Neural progenitor cell (in vitro differentiated cells): ENCODE results near the gene HDDC3. TPM values are rescaled to one million over a fixed set of nuclear protein-coding genes. Genes with fewer than 3 reads are reported as not detected.

Source experiments
- DNase-seq: peaks from one replicate; pipeline ENCODE4 v3.0.0-alpha.2; 2016; ENCODE audit warnings: low spot score
- H2AFZ ChIP-seq: fragments of 200-600 bp; sonication (generic); replicated peaks from 2 replicates; pipeline ENCODE4 v1.6.1; 2016; ENCODE audit warnings: antibody characterized with exemption
- H3F3A ChIP-seq: fragments of 200-600 bp; sonication (generic); 2 replicates; pipeline ENCODE4 v1.6.1; 2016; ENCODE audit warnings: antibody characterized with exemption, low read depth
- H3K27ac ChIP-seq: fragments of 200-600 bp; sonication (generic); 2 replicates; pipeline ENCODE4 v1.5.1; 2016; ENCODE audit warnings: mild to moderate bottlenecking
- H3K27me3 ChIP-seq: fragments of 200-600 bp; sonication (generic); 2 replicates; pipeline ENCODE4 v1.6.1; 2016; ENCODE audit warnings: mild to moderate bottlenecking, moderate library complexity
- H3K36me3 ChIP-seq: fragments of 200-600 bp; sonication (generic); 2 replicates; pipeline ENCODE4 v1.5.1; 2016
- H3K4me1 ChIP-seq: fragments of 200-600 bp; sonication (generic); 2 replicates; pipeline ENCODE4 v1.6.1; 2016; ENCODE audit warnings: mixed run types
- H3K4me2 ChIP-seq: fragments of 200-600 bp; sonication (generic); 2 replicates; pipeline ENCODE4 v1.6.1; 2016
- H3K4me3 ChIP-seq: fragments of 200-600 bp; sonication (generic); 2 replicates; pipeline ENCODE4 v1.5.1; 2016
- H3K79me2 ChIP-seq: fragments of 200-600 bp; sonication (generic); 2 replicates; pipeline ENCODE4 v1.6.1; 2016; ENCODE audit warnings: low read depth
- H3K9ac ChIP-seq: fragments of 200-600 bp; sonication (generic); 2 replicates; pipeline ENCODE4 v1.6.1; 2016
- H3K9me3 ChIP-seq: fragments of 200-600 bp; sonication (generic); 2 replicates; pipeline ENCODE4 v1.5.1; 2016; ENCODE audit warnings: low read depth
- H4K20me1 ChIP-seq: fragments of 200-600 bp; sonication (generic); 2 replicates; pipeline ENCODE4 v1.6.1; 2016; ENCODE audit warnings: low read depth
- H3K27ac Mint-ChIP-seq: 3 replicates; pipeline ENCODE4 v1.8.0; 2021; ENCODE audit warnings: mixed read lengths
- H3K27me3 Mint-ChIP-seq: 2 replicates; pipeline ENCODE4 v1.8.0; 2022; ENCODE audit warnings: low read depth, mild to moderate bottlenecking, inconsistent platforms, moderate library complexity, mixed read lengths; ENCODE audit not compliant: insufficient read depth
- H3K36me3 Mint-ChIP-seq: 3 replicates; pipeline ENCODE4 v1.8.0; 2021; ENCODE audit warnings: mixed read lengths
- H3K4me1 Mint-ChIP-seq: 3 replicates; pipeline ENCODE4 v1.8.0; 2021; ENCODE audit warnings: mixed read lengths
- H3K4me3 Mint-ChIP-seq: 3 replicates; pipeline ENCODE4 v1.8.0; 2021; ENCODE audit warnings: mild to moderate bottlenecking, moderate library complexity, mixed read lengths
- H3K9me3 Mint-ChIP-seq: 3 replicates; pipeline ENCODE4 v1.8.0; 2020; ENCODE audit warnings: mixed read lengths
- CTCF ChIP-seq: fragments of 200-600 bp; sonication (generic); IDR thresholded peaks from 2 replicates; pipeline ENCODE4 v1.5.1; 2017; ENCODE audit warnings: antibody characterized with exemption, mild to moderate bottlenecking
- EZH2 ChIP-seq: fragments of 200-600 bp; sonication (generic); IDR thresholded peaks from 2 replicates; pipeline ENCODE4 v1.6.1; 2017; ENCODE audit warnings: antibody characterized with exemption, mild to moderate bottlenecking, moderate library complexity
- EZH2phosphoT487 ChIP-seq: fragments of 200-600 bp; sonication (generic); IDR thresholded peaks from 2 replicates; pipeline ENCODE4 v1.6.1; 2017; ENCODE audit warnings: antibody characterized with exemption
- total RNA-seq: library from RNA; depleted of rRNA; stranded (reverse); fragments of >200 nt; gene quantifications from 2 replicates; pipeline ENCODE4 v1.2.3, GENCODE V29; 2015; ENCODE audit warnings: low replicate concordance

HDDC3 gene
- total RNA-seq, 1 donor from 2014 or later, result 20.4 TPM

GRCh38 chr15:90886291-90886614 lies 46.1 kb downstream of the HDDC3 start:
- Histone ChIP-seq H3F3A (peaks cover 16% of the 10 kb centered on the region), H3K9ac (no peak overlapping the region), H4K20me1 (no peaks in the 10 kb centered on the region), H3K4me3 (no peak overlapping the region), H3K36me3 (no peaks in the 10 kb centered on the region), H3K4me2 (no peak overlapping the region), H3K27me3 (no peaks in the 10 kb centered on the region), H3K27ac (no peak overlapping the region), H3K4me1 (peaks cover 13% of the 10 kb centered on the region), H2AFZ (no peak overlapping the region), H3K9me3 (no peaks in the 10 kb centered on the region), H3K79me2 (no peaks in the 10 kb centered on the region)
- Mint-ChIP-seq H3K9me3 (no peaks in the 10 kb centered on the region), H3K4me1 (peaks cover 17% of the 10 kb centered on the region), H3K36me3 (no peaks in the 10 kb centered on the region), H3K4me3 (no peak overlapping the region), H3K27ac (no peak overlapping the region), H3K27me3 (peaks cover 4% of the 10 kb centered on the region)
- no peak for DNase-seq
- TF ChIP-seq EZH2, result no peak
- TF ChIP-seq EZH2phosphoT487, result no peak
- TF ChIP-seq CTCF, result no peak

- H3K4me3 Mint-ChIP-seq, result no peak overlapping the region
- no peak overlapping the region for H2AFZ ChIP-seq
Observed at GRCh38 chr15:90885432-90886290, 46.7 kb downstream of the HDDC3 start.

GRCh38 chr15:90884719-90885431 lies 47.5 kb downstream of the HDDC3 start:
- Histone ChIP-seq H3K27me3 (no peaks in the 10 kb centered on the region), H4K20me1 (no peaks in the 10 kb centered on the region), H3F3A (peaks cover 16% of the 10 kb centered on the region), H3K9me3 (no peaks in the 10 kb centered on the region), H3K4me2 (peak overlapping the region; percentile 72), H3K36me3 (no peaks in the 10 kb centered on the region), H3K4me1 (peaks cover 13% of the 10 kb centered on the region), H3K9ac (peak overlapping the region; percentile 47), H3K4me3 (peak overlapping the region; percentile 29), H2AFZ (peak overlapping the region; percentile 96), H3K79me2 (no peaks in the 10 kb centered on the region), H3K27ac (no peak overlapping the region)
- DNase-seq, result no peak
- Mint-ChIP-seq H3K27me3 (peaks cover 6% of the 10 kb centered on the region), H3K27ac (no peak overlapping the region), H3K9me3 (no peaks in the 10 kb centered on the region), H3K4me3 (peak overlapping the region; percentile 41), H3K4me1 (peaks cover 17% of the 10 kb centered on the region), H3K36me3 (no peaks in the 10 kb centered on the region)
- no peak for TF ChIP-seq EZH2
- TF ChIP-seq CTCF, result no peak
- TF ChIP-seq EZH2phosphoT487, result no peak

More at GRCh38 chr15:90885432-90886290, 46.7 kb downstream of the HDDC3 start:
- peak; percentile 85 for DNase-seq
- Histone ChIP-seq H3K9me3 (no peaks in the 10 kb centered on the region), H3K4me2 (no peak overlapping the region), H3F3A (peaks cover 16% of the 10 kb centered on the region), H3K4me3 (no peak overlapping the region), H4K20me1 (no peaks in the 10 kb centered on the region), H3K27me3 (no peaks in the 10 kb centered on the region), H3K4me1 (peaks cover 13% of the 10 kb centered on the region), H3K36me3 (no peaks in the 10 kb centered on the region), H3K9ac (no peak overlapping the region), H3K27ac (no peak overlapping the region), H3K79me2 (no peaks in the 10 kb centered on the region)
- Mint-ChIP-seq H3K36me3 (no peaks in the 10 kb centered on the region), H3K27ac (no peak overlapping the region), H3K27me3 (peaks cover 4% of the 10 kb centered on the region), H3K4me1 (peaks cover 17% of the 10 kb centered on the region), H3K9me3 (no peaks in the 10 kb centered on the region)
- TF ChIP-seq CTCF (peak; percentile 100), EZH2phosphoT487 (no peak)
